Spleen (tissue), 11 donors: ENCODE results near the gene SERPINH1. TPM values are rescaled to one million over a fixed set of nuclear protein-coding genes. Genes with fewer than 3 reads are reported as not detected.

Source experiments
- DNase-seq: peaks from one replicate; pipeline ENCODE4 v3.0.0-alpha.2; 2020
- H3K27ac ChIP-seq, 8 donors: fragments of 200-600 bp; sonication (generic) in 7 of 8; 1 replicate in 4 of 8; 2 replicates in 4 of 8; pipeline versions ENCODE4 v1.5.0 to v1.8.0; 2016 to 2021; ENCODE audit warnings: inconsistent platforms in 4 of 8, mild to moderate bottlenecking in 4 of 8, moderate library complexity in 1 of 8
- H3K27me3 ChIP-seq, 7 donors: fragments of 200-600 bp; sonication (generic) in 6 of 7; replicated peaks in 1 of 7; 1 replicate in 4 of 7; 2 replicates in 3 of 7; pipeline versions ENCODE4 v1.5.0 to v1.8.0; 2016 to 2021; ENCODE audit warnings: inconsistent platforms in 3 of 7, mild to moderate bottlenecking in 1 of 7
- H3K36me3 ChIP-seq, 6 donors: fragments of 200-600 bp; sonication (generic) in 5 of 6; 1 replicate in 4 of 6; 2 replicates in 2 of 6; pipeline versions ENCODE4 v1.5.0 to v1.8.0; 2016 to 2021; ENCODE audit warnings: inconsistent platforms in 2 of 6
- H3K4me1 ChIP-seq, 6 donors: fragments of 200-600 bp; sonication (generic) in 5 of 6; 1 replicate in 3 of 6; 2 replicates in 3 of 6; pipeline versions ENCODE4 v1.5.0 to v1.8.0; 2016 to 2021; ENCODE audit warnings: inconsistent platforms in 3 of 6
- H3K4me3 ChIP-seq, 8 donors: fragments of 200-600 bp; sonication (generic) in 7 of 8; 1 replicate in 4 of 8; 2 replicates in 4 of 8; pipeline versions ENCODE4 v1.5.0 to v1.8.0; 2016 to 2021; ENCODE audit warnings: inconsistent platforms in 4 of 8, mild to moderate bottlenecking in 4 of 8, moderate library complexity in 2 of 8
- H3K9me3 ChIP-seq, 8 donors: fragments of 200-600 bp; sonication (generic) in 7 of 8; 1 replicate in 4 of 8; 2 replicates in 4 of 8; pipeline versions ENCODE4 v1.5.0 to v1.8.0; 2016 to 2021; ENCODE audit warnings: inconsistent platforms in 4 of 8
- POLR2A ChIP-seq, 3 donors: fragments of 450-650 bp; IDR thresholded peaks; one replicate each; pipeline ENCODE4 v1.5.1; 2017; ENCODE audit warnings: antibody characterized with exemption in 3 of 3, mild to moderate bottlenecking in 1 of 3
- POLR2AphosphoS5 ChIP-seq, 3 donors: sonication (generic); formaldehyde crosslinking; IDR thresholded peaks; one replicate each; pipeline ENCODE4 v1.5.1; 2017; ENCODE audit warnings: antibody characterized with exemption in 3 of 3
- WGBS, 5 donors: extraction: QIAGEN DNeasy Blood & Tissue Kit in 3 of 5; methylation state at CpG; one replicate each; pipeline versions ENCODE4 v1.1.5 to v1.1.7; 2013 to 2018; 5-methylcytosine and 5-hydroxymethylcytosine counted together
- intact Hi-C: fragments of 100-400 bp; cut with DNase I; formaldehyde crosslinking; loops from one replicate; pipeline ENCODE4 v1.15.0; 2023; ENCODE audit warnings: low total_unique reads
- polyA plus RNA-seq, 3 donors: library from polyadenylated mRNA; stranded (reverse); fragments of 200-250 nt; gene quantifications; one replicate each; pipeline ENCODE4 v1.2.1, GENCODE V29; 2013
- total RNA-seq, 7 donors: library from RNA; depleted of rRNA in 3 of 7; stranded (reverse); fragments of >200 nt in 3 of 7; fragmentation: NEBNext Ultra II Directional in 4 of 7; extraction: Animal tissue kit (Norgen Biotek cat#: 25700) in 4 of 7; gene quantifications; one replicate each; pipeline versions ENCODE4 v1.1.0 to v1.2.1, GENCODE V29; 2016 to 2021
- TF ChIP-seq, protein P1 (sequence below), 11 experiments: fragments of 200-600 bp in 7 of 11; fragments of 450-650 bp in 4 of 11; sonication (generic) in 4 of 11; IDR thresholded peaks in 8 of 11; conservative IDR thresholded peaks in 3 of 11; 1 replicate in 7 of 11; 2 replicates in 4 of 11; pipeline versions ENCODE4 v1.4.0 to v1.8.0; 2016 to 2021; ENCODE audit warnings: antibody characterized with exemption in 11 of 11, inconsistent platforms in 4 of 11, mild to moderate bottlenecking in 1 of 11
- donor health status: healthy with polysubstance abuse.
- donor health status: DM: no; HTN: no; CAD: no; lungs with moderate emphysema.
- donor health status: DM: no; HTN: no; CAD: no.
- donor health status: Bipolar disorder and iron deficiency.
- donor health status: healthy.
- donor health status: DM: no; HTN: no; CAD: no.
- donor health status: DM: yes; HTN: yes; CAD: no.

SERPINH1 gene
- total and polyA plus RNA-seq, 10 donors: 19.0 to 145 (median 69.4) TPM

DNA sequence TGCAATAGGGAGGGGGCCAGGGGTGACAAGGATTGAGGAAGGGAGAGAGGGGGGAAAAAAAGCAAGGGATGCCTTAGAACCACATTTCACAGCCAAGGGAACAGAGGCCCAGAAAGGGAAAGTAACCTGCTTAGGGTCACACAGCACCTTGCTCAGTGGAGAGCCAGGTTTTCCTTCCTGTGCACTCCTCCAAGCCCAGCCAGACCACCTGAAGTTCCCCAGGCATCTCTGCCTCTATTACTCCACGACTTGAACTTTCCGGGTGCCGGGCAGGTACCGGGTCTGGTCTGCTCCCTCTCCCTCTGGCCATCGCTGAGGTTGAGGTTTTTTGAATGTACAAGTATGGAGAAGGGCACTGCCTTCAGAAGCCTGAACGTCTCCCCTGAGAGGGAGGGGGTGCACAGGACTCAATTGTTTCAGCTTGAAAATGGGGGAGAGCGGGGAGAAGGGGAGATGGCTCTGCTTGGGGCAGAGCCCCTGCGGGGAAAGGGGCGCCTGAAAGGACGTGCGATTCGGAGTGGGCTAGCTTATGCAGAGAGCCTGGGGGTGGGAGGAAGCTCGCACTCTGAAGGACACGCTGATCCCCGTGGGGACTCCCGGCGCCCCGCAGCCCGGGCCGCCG, 516 bp upstream of the SERPINH1 start:
- 14 to 20% (median 16%) methylated on average over 19 to 21 of the region's 21 CpGs for WGBS, 5 donors
- TF ChIP-seq POLR2A (IDR thresholded peaks at IDR 0.05) (no peak), POLR2AphosphoS5 (IDR thresholded peaks at IDR 0.05) (no peak)
- TF ChIP-seq, protein P1, sequence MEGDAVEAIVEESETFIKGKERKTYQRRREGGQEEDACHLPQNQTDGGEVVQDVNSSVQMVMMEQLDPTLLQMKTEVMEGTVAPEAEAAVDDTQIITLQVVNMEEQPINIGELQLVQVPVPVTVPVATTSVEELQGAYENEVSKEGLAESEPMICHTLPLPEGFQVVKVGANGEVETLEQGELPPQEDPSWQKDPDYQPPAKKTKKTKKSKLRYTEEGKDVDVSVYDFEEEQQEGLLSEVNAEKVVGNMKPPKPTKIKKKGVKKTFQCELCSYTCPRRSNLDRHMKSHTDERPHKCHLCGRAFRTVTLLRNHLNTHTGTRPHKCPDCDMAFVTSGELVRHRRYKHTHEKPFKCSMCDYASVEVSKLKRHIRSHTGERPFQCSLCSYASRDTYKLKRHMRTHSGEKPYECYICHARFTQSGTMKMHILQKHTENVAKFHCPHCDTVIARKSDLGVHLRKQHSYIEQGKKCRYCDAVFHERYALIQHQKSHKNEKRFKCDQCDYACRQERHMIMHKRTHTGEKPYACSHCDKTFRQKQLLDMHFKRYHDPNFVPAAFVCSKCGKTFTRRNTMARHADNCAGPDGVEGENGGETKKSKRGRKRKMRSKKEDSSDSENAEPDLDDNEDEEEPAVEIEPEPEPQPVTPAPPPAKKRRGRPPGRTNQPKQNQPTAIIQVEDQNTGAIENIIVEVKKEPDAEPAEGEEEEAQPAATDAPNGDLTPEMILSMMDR (IDR thresholded peaks at IDR 0.05 in 8 of 11, conservative IDR thresholded peaks at IDR 0.05 in 3 of 11): no peak

DNA sequence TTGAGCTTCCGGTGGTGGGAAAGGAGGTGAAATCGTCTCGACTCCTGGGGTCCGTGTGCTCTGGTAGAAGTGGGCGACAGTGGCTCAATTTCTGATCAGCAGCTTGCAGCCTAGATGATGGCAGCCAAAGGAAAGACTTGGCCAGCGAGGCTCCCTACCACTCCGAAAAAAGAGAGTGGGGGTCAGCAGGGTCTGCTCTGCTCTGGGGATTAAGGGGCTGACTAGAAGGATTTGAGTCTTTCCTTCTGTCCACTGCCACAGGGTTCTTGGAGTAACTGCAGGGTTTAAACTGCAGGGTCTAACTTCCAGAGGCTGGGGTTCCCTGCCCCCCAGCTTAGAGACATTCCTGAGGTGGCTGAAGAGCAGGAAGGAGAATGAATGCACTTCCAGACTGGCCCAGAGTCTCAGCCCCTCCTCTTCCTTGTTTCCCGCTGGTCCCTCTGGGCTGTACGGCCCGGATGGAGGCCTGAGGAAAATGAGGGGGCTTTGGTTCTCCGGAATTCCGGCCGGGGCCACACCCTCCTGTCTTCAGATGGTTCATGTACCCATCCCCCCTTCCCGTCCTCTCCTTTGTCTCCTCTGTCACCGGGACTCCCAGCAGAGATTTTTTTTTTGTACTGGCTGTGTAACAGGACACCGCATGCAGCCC, 907 bp downstream of the SERPINH1 start:
- Histone ChIP-seq H3K4me1 (peaks cover 42 to 94% (median 69%) of the 10 kb centered on the region in 6 donors), H3K27ac (peak overlapping the region; percentile 93 to 98 (median 95)), H3K27me3 (peaks cover 0 to 13% (median 0%) of the 10 kb centered on the region in 7 donors), H3K4me3 (peak overlapping the region; percentile 72 to 91 (median 76)), H3K36me3 (peaks cover 0 to 22% (median 18%) of the 10 kb centered on the region in 6 donors), H3K9me3 (no peaks in the 10 kb centered on the region)
- intact Hi-C loops: no loop called here
- no peak for DNase-seq
- TF ChIP-seq POLR2A (IDR thresholded peaks at IDR 0.05) (no peak), POLR2AphosphoS5 (IDR thresholded peaks at IDR 0.05) (no peak)
- TF ChIP-seq, protein P1 (IDR thresholded peaks at IDR 0.05 in 8 of 11, conservative IDR thresholded peaks at IDR 0.05 in 3 of 11): no peak
- 14 to 17% (median 15%) methylated on average over 9 to 16 of the region's 16 CpGs for WGBS, 5 donors

More for the DNA sequence above, 516 bp upstream of the SERPINH1 start:
- H3K36me3 ChIP-seq: peaks cover 0 to 8% (median 5%) of the 10 kb centered on the region in 6 donors
- peak overlapping the region; percentile 72 to 91 (median 76) for H3K4me3 ChIP-seq
- peak overlapping the region; percentile 93 to 98 (median 95) for H3K27ac ChIP-seq
- H3K4me1 ChIP-seq: peaks cover 42 to 90% (median 63%) of the 10 kb centered on the region in 6 donors
- no peaks in the 10 kb centered on the region for H3K9me3 ChIP-seq
- peaks cover 0 to 13% (median 0%) of the 10 kb centered on the region in 7 donors for H3K27me3 ChIP-seq
- intact Hi-C loops: no loop called here
- no peak for DNase-seq

DNA sequence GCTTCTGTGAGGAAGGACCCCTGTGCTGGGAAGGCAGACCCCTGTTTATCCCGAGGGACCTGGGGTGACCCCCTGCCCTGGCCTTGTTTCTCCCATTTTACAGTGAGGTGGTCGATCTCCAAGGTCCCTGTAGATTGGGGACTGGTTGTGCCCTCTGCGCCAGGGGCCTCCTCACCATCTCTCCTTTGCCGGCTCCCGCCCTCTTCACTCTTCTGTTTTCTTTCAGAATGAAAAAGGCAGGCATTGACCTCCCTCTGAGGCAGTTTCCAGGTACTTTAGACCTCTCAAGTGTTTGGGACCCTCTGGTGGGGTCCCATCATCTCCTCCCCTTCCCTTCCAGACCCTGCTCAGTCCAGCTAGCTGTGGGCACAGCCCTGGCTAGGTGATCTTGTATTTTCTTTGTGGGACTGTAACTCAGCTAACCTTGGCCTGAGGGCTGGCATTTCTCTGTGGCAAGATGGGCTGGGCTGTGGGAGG, 1.5 kb downstream of the SERPINH1 start:
- H3K27ac ChIP-seq: peak overlapping the region; percentile 93 to 98 (median 95)
- no peak for DNase-seq
- H3K4me3 ChIP-seq: peak overlapping the region; percentile 72 to 91 (median 76)
- H3K27me3 ChIP-seq: peaks cover 0 to 13% (median 0%) of the 10 kb centered on the region in 7 donors
- WGBS, 5 donors: 39 to 66% (median 61%) methylated on average over 5 of the region's 5 CpGs
- TF ChIP-seq, protein P1 (IDR thresholded peaks at IDR 0.05 in 8 of 11, conservative IDR thresholded peaks at IDR 0.05 in 3 of 11): no peak
- TF ChIP-seq POLR2AphosphoS5 (IDR thresholded peaks at IDR 0.05) (no peak), POLR2A (IDR thresholded peaks at IDR 0.05) (no peak)
- intact Hi-C loops: no loop called here
- peaks cover 0 to 28% (median 24%) of the 10 kb centered on the region in 6 donors for H3K36me3 ChIP-seq
- peaks cover 42 to 94% (median 68%) of the 10 kb centered on the region in 6 donors for H3K4me1 ChIP-seq
- H3K9me3 ChIP-seq: no peaks in the 10 kb centered on the region
